ENCODE results near the gene CAMTA1. TPM values are rescaled to one million over a fixed set of nuclear protein-coding genes. Genes with fewer than 3 reads are reported as not detected.

CAMTA1 gene
- polyA plus RNA-seq, 1 of the 3 experiments (the other 2 are of a cell fraction) = 63.1 TPM

DNA sequence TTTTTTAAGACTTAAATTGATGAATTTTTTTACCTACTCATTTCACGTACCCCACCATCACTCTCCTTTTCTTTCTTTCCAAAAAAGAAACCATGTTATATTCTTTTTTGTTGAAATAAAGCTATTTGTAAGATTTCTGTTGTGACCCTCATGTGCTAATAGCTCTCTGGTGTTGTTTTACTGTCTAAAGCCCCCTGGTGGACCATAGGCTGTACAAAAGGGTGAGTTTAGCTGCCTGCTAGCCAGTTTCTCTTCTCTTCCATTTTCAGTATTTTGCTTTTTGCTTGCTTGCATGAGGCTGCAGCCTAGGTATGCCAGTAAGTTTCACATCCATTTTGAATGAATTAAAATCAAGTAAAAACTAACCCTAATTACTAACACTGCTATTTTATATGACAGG lies 970.2 kb downstream of the CAMTA1 start:
- Histone ChIP-seq H3K4me1 (ENCODE audit: control insufficient read depth in 1 of 2, insufficient read depth in 2 of 2, low read depth in 1 of 2, low read length in 1 of 2) (peaks cover 0 to 17% of the 10 kb centered on the region in 2 experiments; a peak in 2 of 4 replicates), H3K27ac (ENCODE audit: low read depth in 2 of 2, low read length in 1 of 2) (no peak overlapping the region), H3K4me3 (ENCODE audit: low read depth in 2 of 2, low read length in 1 of 2) (no peak overlapping the region), H3K79me2 (ENCODE audit: insufficient read depth) (no peaks in the 10 kb centered on the region), H3F3A (replicated peaks; ENCODE audit: insufficient read depth) (no peaks in the 10 kb centered on the region), H3K9me3 (no peaks in the 10 kb centered on the region), H3K36me3 (replicated peaks in 1 of 2; ENCODE audit: control insufficient read depth in 1 of 2, insufficient read depth in 2 of 2, low read length in 1 of 2) (peaks cover 0 to 2% of the 10 kb centered on the region in 2 experiments), H3K4me2 (no peak overlapping the region), H3K27me3 (ENCODE audit: insufficient read depth) (no peaks in the 10 kb centered on the region), H2AFZ (ENCODE audit: low read depth) (no peak overlapping the region), H4K20me1 (ENCODE audit: insufficient read depth) (no peaks in the 10 kb centered on the region), H3K9me2 (no peaks in the 10 kb centered on the region), H3K9ac (no peak overlapping the region)
- TF ChIP-seq, protein P1, sequence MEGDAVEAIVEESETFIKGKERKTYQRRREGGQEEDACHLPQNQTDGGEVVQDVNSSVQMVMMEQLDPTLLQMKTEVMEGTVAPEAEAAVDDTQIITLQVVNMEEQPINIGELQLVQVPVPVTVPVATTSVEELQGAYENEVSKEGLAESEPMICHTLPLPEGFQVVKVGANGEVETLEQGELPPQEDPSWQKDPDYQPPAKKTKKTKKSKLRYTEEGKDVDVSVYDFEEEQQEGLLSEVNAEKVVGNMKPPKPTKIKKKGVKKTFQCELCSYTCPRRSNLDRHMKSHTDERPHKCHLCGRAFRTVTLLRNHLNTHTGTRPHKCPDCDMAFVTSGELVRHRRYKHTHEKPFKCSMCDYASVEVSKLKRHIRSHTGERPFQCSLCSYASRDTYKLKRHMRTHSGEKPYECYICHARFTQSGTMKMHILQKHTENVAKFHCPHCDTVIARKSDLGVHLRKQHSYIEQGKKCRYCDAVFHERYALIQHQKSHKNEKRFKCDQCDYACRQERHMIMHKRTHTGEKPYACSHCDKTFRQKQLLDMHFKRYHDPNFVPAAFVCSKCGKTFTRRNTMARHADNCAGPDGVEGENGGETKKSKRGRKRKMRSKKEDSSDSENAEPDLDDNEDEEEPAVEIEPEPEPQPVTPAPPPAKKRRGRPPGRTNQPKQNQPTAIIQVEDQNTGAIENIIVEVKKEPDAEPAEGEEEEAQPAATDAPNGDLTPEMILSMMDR (IDR thresholded peaks at IDR 0.05) = peak; percentile 53
- TF ChIP-seq RAD21 (IDR thresholded peaks at IDR 0.05; ENCODE audit: low read length) (peak; percentile 43; the same call in 1 of the 2 replicates), SMC3 (IDR thresholded peaks at IDR 0.05; ENCODE audit: low read depth, low read length) (peak; percentile 45), ELF1 (IDR thresholded peaks at IDR 0.05) (no peak)
- ChIA-PET POLR2A (interaction anchor here (1.0 to 1.3 kb wide), 3 partner anchors 51 to 87 kb away, joined by 3 to 13 read pairs (median 3); no protein-coding TSS in a partner anchor), CTCF (interaction anchor here (0.5 to 20.9 kb wide), 11 partner anchors 11 to 712 kb away, joined by 3 to 739 read pairs (median 3); partner anchors contain the start of gene VAMP3)
- DNase-seq = peak; percentile 37
- 74% methylated on average over 1 of the region's 1 CpG for WGBS (ENCODE audit: low lambda C conversion rate)

- DNase-seq = no peak
- Histone ChIP-seq H2AFZ (ENCODE audit: low read depth) (no peak overlapping the region), H3K4me1 (ENCODE audit: control insufficient read depth in 1 of 2, insufficient read depth in 2 of 2, low read depth in 1 of 2, low read length in 1 of 2) (no peaks in the 10 kb centered on the region), H3K4me2 (no peak overlapping the region), H3K9me2 (no peaks in the 10 kb centered on the region), H3K27ac (ENCODE audit: low read depth in 2 of 2, low read length in 1 of 2) (no peak overlapping the region), H3K9me3 (no peaks in the 10 kb centered on the region), H3F3A (replicated peaks; ENCODE audit: insufficient read depth) (no peaks in the 10 kb centered on the region), H3K9ac (no peak overlapping the region), H3K27me3 (ENCODE audit: insufficient read depth) (no peaks in the 10 kb centered on the region), H3K36me3 (replicated peaks in 1 of 2; ENCODE audit: control insufficient read depth in 1 of 2, insufficient read depth in 2 of 2, low read length in 1 of 2) (peaks cover 0 to 3% of the 10 kb centered on the region in 2 experiments), H4K20me1 (ENCODE audit: insufficient read depth) (no peaks in the 10 kb centered on the region), H3K4me3 (ENCODE audit: low read depth in 2 of 2, low read length in 1 of 2) (no peak overlapping the region), H3K79me2 (ENCODE audit: insufficient read depth) (no peaks in the 10 kb centered on the region)
- 86% methylated on average over 6 of the region's 6 CpGs for WGBS (ENCODE audit: low lambda C conversion rate)
- CTCF ChIA-PET = interaction anchor here (0.8 to 14.6 kb wide), 3 partner anchors 7 to 93 kb away, joined by 3 to 139 read pairs (median 112); no protein-coding TSS in a partner anchor
- POLR2A ChIA-PET = interaction anchor here (1.1 kb wide), 1 partner anchor 17 kb away, joined by 3 read pairs; no protein-coding TSS in a partner anchor
- TF ChIP-seq TEAD4 (IDR thresholded peaks at IDR 0.05; ENCODE audit: borderline replicate concordance, insufficient read depth) (no peak), EP300 (IDR thresholded peaks at IDR 0.05; ENCODE audit: borderline replicate concordance in 1 of 2, low read depth in 1 of 2, low read length in 1 of 2) (no peak), EZH2phosphoT487 (IDR thresholded peaks at IDR 0.05; ENCODE audit: borderline replicate concordance, low read depth) (no peak), GABPA (IDR thresholded peaks at IDR 0.05; ENCODE audit: low read depth) (no peak), RFX5 (IDR thresholded peaks at IDR 0.05; ENCODE audit: low read length) (no peak), RXRA (IDR thresholded peaks at IDR 0.05; ENCODE audit: borderline replicate concordance, low read depth) (no peak), NRF1 (IDR thresholded peaks at IDR 0.05; ENCODE audit: low read depth, low read length) (no peak)
- TF ChIP-seq, protein P2, sequence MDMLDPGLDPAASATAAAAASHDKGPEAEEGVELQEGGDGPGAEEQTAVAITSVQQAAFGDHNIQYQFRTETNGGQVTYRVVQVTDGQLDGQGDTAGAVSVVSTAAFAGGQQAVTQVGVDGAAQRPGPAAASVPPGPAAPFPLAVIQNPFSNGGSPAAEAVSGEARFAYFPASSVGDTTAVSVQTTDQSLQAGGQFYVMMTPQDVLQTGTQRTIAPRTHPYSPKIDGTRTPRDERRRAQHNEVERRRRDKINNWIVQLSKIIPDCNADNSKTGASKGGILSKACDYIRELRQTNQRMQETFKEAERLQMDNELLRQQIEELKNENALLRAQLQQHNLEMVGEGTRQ (IDR thresholded peaks at IDR 0.05; ENCODE audit: borderline replicate concordance, low read depth, low read length) = no peak
- TF ChIP-seq, protein P1 (IDR thresholded peaks at IDR 0.05) = no peak
Measured at GRCh38 chr1:7760245-7760644, 975.0 kb downstream of the CAMTA1 start.
